Measurements from ENCODE around the gene CEP44.
"Not testable (repeated sequence)": the region's sequence is repeated elsewhere in the genome, so short reads cannot be mapped to it uniquely, and the experiment has no call there.

The CEP44 gene

DNA sequence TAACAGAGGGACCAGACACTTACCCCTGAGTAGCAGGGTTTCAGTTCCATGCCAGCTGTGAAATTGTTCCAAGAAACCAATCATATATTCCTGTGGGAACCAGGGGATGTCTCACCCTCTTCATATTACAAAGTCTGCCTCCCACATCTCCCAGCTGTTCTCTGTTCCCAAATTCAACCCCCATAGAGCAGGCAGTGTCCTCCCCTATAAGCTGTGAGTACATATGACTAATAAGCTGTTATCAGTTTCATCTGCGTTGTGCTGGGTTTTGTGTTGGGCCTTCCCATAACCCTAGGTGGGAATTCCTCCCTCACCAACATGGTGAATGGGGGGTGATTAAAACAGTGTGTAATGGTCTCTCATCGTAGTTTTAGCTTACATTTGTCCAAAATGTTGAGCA, 41.0 kb downstream of the CEP44 start:
- no peak for DNase-seq (ENCODE audit: low read depth)

DNA sequence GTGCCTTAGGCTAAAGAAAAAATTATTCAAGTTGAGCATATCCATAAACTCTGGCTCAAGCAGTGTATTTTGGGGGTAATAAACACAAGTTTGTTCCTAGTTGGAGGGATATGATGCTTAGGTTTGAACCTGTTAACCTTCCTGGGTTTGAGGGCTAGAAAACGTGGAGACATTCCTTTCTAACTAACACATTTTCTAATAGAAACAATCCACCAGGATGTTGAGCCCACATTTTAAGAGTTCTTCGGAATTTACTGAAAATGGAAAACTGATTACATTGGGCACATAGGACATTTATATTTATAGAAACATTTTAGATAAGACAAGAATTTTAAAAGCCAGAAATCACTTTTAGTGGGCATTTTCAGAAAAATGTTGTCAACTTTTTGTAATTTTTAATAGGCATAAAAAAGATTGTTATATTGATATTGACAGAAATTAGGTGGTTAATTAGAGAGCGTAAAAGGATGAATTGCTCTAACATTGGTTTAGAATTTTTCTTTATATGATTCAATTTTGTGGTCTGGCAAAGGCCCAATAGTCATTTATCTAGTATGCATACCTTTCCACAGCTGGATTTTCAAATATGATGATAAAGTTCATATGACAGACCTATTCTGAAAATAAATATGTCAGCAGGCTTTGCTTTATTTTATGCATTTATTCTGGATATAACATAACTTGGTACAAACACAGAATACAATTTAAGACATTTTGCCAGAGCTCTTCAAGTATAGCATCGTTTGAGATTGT, 49.2 kb downstream of the CEP44 start:
- DNase-seq (ENCODE audit: low read depth), result no peak

DNA sequence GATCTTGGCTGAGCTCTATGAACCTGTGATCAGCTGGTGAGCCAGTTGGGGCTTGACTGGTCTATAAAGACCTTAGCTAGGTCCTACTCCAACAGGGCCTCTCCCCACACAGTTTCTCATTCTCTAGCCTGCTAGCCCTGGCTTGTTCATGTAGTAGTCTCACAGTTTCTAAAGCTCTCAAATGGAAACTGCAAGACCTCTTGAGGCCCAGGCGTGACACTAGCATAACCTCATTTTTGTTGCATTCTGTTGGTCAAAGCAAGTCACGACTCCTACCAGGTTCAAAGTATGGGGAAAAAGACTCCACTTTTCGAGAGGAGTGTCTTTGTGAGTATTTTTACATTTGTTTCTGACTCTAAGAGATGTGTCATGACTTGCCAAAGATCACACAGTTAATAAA, 50.9 kb downstream of the CEP44 start:
- DNase-seq (ENCODE audit: low read depth), result no peak

DNA sequence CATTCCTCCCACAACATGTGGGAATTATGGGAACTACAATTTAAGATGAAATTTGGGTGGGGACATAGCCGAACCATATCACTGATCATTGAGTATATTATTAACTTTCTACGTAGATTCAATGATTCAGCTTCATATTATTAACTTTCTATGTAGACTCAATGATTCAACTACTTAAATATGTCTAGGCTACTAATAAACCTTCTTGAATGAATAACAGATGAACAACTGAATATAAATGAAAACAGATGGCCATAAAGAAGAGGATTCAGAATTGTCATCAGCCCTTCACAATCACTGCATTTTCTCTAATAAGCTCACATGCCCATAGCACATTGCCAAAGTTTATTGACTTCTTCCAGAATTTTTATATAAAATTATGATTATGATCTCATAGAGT, 57.0 kb downstream of the CEP44 start:
- no peak for DNase-seq (ENCODE audit: low read depth)

DNA sequence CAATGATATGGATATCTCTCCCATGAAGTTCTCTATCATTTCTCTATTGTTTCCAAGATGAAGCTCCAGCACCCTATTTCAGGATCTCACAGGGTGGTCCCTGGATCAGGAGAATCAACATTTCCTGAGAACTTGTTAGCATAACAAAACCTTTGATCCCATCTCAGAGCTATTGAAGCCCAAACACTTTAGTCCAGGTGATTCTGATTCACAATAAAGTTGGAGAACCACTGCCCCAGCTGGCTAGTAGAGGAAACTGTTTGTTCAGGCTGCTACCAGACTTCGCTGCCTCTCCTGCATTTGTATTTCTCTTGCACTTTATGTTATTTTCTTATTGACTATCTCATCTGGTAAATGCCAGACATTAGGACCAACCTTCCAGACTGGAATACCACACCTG, 65.4 kb downstream of the CEP44 start:
- DNase-seq (ENCODE audit: low read depth), result no peak

DNA sequence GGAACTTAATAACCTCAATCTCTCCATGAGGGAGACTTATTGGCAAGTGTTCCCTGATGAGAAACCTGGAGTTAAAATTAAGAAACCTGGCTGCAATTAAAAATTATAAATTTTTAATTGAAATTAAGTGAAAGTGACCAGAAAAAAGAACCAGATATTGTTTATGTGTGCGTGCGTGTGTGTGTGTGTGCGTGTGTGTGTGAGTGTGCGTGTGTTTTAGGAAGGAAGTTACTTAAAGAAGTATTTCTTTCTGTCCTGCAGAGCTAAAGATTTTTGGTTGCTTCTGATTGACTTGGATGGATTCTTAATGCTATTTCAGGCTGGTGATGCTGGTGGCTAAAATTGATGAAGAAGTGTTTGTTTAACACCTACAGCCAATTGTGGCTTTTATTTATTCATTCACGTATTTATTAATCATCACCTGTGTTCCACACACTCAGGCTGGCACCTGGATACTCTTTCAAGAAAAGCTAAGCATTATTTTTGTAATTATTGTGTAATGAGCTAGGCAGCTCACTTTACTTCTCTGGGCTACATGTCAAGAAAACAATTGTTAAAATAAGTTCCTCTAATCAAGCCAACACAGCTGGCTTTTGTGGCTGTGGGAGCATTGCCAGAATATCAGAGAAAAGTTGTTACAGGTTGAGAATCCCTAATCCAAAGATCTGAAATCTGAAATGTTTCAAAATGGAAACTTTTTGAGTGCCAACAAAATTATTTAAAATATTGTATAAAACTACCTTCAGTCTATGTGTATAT, 68.5 kb downstream of the CEP44 start:
- DNase-seq (ENCODE audit: low read depth), result no peak

DNA sequence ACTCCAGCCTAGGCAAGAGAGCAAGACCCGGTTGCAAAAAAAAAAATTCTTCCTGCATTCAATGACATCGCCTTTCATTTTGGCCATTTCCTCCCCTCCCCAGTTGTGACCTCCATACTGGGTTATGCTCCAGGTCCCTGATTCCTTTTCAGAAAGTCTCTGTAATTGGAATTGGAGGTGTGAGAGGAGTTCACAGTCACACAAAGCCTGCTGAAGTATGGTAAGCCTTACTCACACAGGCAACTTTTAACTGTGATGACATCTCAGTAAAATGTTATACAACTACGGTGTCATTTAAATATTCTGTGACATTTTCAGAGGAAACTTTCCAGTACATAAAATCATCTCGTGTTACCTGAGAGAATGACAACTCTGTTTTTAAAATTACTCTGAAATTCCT, 73.6 kb downstream of the CEP44 start:
- DNase-seq (ENCODE audit: low read depth), result no peak

DNA sequence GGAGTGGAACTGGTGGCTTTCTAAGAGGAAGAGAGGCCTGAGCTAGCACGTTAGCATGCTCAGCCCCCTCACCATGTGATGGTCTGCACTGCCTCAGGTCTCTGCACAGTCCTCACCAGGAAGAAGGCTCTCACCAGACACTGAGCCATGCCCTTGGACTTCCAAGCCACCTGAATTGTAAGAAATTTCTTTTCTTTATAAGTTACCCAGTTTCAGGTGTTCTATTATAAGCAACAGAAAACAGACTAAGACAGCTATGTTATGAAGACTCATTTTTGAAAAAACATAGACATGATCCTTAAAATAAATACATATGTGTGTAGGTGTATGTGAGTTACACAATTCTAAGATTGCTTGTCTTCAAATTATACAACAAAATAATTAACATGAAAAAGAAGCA, 74.7 kb downstream of the CEP44 start:
- no peak for DNase-seq (ENCODE audit: low read depth)

DNA sequence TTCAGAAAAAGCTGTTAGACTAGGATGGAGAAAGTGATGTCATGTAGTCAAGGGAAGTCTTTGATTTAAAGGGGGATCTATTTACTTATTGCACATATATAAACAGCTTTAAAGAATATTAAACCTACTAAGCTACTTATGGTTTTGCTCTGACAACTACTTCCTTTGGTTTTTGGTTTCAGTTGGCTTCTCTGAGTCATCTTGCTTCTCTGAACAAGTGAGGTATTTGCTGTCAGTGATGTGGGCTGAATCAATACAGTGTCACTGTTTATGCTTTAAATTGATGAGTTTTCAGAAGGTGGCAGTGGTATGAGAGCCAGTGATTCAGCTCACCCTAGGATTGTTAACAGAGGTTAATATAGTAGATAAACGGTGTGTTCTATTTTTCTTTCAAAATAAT, 75.1 kb downstream of the CEP44 start:
- no peak for DNase-seq (ENCODE audit: low read depth)

DNA sequence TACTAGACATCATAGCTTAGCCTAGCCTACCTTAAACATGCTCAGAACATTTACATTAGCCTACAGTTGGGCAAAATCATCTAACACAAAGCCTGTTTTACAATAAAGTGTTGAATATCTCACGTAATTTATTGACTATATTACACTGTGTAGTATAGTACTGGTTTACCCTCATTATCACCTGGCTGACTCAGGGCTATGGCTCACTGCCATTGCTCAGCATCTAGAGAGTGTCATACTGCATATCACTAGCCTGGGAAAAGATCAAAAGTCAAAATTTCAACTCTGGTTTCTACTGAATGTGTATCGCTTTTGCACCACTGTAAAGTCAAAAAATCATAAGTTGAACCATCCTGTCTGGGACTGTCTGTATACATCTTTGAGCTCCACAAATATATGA, 78.6 kb downstream of the CEP44 start:
- DNase-seq (ENCODE audit: low read depth), result no peak

DNA sequence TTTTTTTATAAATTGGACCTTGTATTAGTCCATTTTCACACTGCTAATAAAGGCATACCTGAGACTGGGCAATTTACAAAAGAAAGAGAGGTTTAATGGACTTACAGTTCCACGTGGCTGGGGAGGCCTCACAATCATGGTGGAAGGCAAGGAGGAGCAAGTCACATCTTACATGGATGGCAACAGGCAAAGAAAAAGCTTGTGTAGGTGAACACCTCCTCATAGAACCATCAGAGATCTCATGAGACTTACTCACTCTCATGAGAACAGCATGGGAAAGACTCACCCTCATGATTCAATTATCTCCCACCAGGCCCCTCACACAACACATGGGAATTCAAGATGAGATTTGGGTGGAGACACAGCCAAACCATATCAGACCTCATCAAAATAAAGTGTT, 80.1 kb downstream of the CEP44 start:
- not testable (repeated sequence) for DNase-seq (ENCODE audit: low read depth)

DNA sequence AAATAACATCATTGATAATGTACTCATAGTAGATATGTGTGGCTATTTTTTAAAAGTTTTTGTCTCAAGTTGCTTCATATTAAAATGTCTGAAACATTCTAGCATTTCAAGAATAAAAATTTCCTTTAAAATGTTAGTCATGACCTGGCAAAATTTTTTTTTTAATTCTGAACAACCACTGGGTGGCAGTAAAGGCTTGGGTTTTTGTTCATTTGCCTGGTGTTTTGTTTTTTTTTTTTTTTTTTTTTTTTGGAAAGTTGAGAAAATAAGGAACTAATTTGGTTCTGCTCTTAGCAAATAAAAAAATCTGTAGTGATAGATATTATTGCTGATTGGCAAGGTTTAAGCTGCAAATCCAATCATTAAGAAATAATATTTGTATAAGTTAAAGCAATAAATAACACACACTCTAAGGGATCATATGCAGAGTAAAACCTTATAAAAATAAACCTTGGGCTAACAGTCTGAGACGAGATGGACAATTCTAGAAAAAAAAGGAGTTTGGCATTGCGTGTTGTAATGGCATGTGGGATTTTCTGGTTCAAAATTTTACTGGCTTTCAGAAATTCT, 81.4 kb downstream of the CEP44 start:
- no peak for DNase-seq (ENCODE audit: low read depth)

DNA sequence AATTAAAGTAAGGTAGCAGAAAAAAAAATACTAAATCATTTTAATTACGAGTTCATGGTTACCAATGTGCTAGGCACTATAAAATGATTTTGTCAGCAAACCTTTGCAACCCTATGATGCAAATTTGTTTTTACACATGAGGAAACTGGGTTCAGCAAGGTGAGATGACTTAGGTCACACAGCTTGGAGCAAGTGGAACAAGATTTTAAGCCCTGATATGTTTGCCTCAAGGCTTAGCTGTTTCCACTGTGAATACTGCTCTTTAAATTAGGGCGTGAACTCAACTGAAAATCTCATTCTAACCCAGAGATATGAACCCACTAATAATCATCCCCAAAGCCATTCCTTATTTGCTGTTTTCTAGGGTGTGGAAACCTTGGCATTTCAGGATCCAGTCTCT, 86.3 kb downstream of the CEP44 start:
- DNase-seq (ENCODE audit: low read depth), result no peak

DNA sequence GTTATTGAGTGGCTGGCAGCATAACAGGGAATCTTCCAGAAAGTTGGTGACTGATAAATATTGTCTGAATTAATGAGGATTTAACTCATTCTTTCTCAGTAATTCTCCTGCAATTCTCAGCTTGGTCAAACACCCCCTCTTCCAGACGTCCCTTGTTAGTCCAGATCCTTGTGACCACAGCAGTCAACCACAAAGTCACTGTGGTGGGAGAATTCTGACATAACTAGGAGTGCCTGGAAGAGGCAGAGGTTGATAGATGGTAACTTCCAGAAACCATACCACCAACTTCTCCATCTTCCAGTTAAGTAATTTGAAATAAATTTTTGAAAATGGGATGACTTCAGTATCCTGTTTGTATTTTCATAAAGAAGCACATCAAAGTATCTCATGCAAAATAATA, 90.1 kb downstream of the CEP44 start:
- no peak for DNase-seq (ENCODE audit: low read depth)

DNA sequence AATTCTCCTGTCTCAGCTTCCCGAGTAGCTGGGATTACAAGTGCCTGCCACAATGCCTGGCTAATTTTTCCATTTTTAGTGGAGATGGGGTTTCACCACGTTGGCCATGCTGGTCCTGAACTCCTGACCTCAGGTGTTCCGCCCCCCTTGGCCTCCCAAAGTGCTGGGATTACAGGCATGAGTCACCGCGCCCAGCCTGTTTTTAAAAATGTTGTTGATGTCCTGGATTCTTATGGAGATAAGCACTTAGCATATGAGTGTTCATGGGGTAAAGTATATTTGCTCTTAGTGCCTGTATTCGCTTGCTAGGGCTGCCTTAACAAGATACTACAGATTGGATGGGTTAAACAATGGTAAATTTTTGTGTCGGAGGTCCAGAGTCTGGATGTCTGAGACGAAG, 91.7 kb downstream of the CEP44 start:
- no peak for DNase-seq (ENCODE audit: low read depth)

DNA sequence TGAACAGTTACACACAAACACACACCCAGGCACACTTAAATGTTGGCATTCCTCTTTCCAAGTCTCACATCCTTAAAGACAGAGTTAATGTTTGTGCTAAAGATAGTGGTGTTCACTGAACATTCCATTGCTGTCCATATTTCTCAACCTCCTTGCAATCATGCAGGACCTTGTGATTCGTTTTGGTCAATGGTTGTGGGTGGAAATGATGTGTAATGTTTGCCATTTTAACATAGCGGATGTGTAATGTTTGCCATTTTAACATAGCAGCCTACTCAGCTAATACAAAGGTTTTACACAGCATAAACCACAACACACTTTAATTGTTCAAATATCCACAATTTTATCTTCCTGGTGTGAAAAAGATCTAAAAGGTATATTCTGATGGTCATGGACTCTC, 93.9 kb downstream of the CEP44 start:
- DNase-seq (ENCODE audit: low read depth), result no peak

DNA sequence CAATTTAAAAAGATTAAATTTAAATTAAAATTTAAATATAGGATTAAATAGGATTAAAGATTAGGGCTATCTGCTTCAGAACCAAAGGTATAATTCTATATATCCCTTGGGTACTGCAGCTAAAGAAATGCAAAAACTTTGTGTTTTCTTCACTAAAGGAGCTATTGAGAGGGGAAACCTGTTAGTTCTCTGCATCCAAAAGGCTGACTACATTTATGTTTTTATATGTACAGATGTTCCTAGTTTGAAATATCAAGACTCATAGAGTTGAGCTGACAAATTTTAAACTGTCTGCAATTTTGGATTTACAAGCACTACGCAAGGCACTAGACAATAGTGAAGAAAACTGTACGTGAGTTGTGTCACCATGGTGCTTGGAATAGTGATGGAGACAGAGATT, 95.2 kb downstream of the CEP44 start:
- DNase-seq (ENCODE audit: low read depth), result no peak

DNA sequence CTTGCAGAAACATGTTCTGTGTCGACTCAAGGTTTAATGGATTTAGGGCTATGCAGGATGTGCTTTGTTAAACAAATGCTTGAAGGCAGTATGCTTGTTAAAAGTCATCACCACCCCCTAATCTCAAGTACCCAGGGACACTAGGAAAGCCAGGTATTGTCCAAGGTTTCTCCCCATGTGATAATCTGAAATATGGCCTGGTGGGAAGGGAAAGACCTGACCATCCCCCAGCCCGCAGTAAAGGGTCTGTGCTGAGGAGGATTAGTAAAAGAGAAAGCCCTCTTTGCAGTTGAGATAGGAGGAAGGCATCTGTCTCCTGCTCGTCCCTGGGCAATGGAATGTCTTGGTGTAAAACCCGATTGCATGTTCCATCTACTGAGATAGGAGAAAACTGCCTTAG, 96.5 kb downstream of the CEP44 start:
- not testable (repeated sequence) for DNase-seq (ENCODE audit: low read depth)

DNA sequence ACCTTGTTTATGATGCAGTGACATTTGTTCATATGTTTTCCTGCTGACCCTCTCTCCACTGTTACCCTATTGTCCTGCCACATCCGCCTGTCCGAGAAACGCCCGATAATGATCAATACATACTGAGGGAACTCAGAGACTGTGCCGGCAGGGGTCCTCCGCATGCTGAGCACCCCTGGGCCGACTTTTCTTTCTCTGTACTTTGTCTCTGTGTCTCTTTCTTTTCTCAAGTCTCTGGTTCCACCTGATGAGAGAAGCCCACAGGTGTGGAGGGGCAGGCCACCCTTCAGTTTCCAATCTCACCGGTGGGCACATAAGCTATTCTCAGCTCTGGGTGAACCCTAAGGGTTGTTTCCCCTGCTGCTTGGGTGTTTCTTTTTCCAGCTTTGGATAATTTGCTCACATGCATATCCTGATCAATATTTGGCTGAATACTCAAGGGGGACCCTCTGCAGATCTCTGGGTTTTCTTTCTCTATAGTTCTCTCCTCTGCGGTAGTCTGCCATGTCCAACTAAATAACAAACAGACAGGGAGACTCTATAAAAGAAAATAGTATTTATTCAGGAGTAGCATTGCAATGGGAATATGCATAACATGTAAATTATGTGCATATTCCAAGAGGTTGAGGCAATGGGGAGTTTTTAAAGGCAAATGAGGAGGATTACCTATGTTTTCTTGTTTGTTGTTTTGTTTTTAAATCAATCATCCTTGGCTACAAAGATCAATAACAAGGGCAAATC, 97.2 kb downstream of the CEP44 start:
- DNase-seq (ENCODE audit: low read depth), result no peak

DNA sequence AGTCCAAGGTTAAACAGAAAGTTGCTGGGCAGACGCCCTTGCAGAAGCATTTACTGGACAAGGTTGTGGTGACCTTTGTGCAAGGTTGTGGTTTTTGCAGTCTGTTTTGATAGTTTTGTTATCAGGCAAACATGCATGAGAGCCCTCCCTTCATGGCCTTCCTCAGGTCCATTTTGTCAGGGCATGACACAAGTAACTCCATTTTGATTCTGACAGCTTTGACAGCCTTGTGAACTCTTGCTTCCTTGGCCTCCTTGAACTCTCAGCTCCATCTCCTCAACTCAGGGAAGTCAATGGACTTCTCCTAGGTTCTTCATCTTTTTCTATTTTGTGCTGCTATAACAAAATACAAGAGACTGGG, 97.7 kb downstream of the CEP44 start:
- no peak for DNase-seq (ENCODE audit: low read depth)

Data from activated T-cell treated with anti-CD3 and anti-CD28 coated beads for 1 hour (primary cell).